ENCODE results near the gene MCU. TPM values are rescaled to one million over a fixed set of nuclear protein-coding genes. Genes with fewer than 3 reads are reported as not detected.

Gene MCU
- polyA plus RNA-seq, 3 donors, result 36.2 to 42.6 (median 39.6) TPM

GRCh38 chr10:72932259-72933015, 240.5 kb downstream of the MCU start:
- DNase-seq, result no peak

GRCh38 chr10:72935361-72935760, 243.4 kb downstream of the MCU start:
- DNase-seq, result no peak

Other genes starting within 250 kb of the MCU start
- gene MICU1, start 66.1 kb upstream of the MCU start, polyA plus RNA-seq (ENCODE audit: insufficient read length in 3 of 3), result 10 to 100 TPM; 73.1 to 80.7 (median 76.8) TPM
- gene OIT3, start 201.6 kb downstream of the MCU start, polyA plus RNA-seq (ENCODE audit: insufficient read length in 3 of 3), result 1 to 10 TPM; 3.1 to 4.9 (median 4.3) TPM